Thyroid gland (tissue), 4 donors: Measurements from ENCODE around the gene CERT1.

Experiments used
- POLR2A ChIP-seq, 2 donors: fragments of 450-650 bp; IDR thresholded peaks; one replicate each; pipeline ENCODE4 v1.6.1; 2017; ENCODE audit warnings: antibody characterized with exemption in 2 of 2, mild to moderate bottlenecking in 2 of 2, moderate library complexity in 1 of 2
- TF ChIP-seq, protein P1 (sequence below), 6 experiments: fragments of 200-600 bp in 3 of 6; fragments of 450-650 bp in 3 of 6; sonication (generic) in 3 of 6; IDR thresholded peaks; one replicate each; pipeline ENCODE4 v1.5.1; 2016 to 2019; ENCODE audit warnings: antibody characterized with exemption in 6 of 6, mild to moderate bottlenecking in 2 of 6, inconsistent platforms in 1 of 6, moderate library complexity in 1 of 6

DNA sequence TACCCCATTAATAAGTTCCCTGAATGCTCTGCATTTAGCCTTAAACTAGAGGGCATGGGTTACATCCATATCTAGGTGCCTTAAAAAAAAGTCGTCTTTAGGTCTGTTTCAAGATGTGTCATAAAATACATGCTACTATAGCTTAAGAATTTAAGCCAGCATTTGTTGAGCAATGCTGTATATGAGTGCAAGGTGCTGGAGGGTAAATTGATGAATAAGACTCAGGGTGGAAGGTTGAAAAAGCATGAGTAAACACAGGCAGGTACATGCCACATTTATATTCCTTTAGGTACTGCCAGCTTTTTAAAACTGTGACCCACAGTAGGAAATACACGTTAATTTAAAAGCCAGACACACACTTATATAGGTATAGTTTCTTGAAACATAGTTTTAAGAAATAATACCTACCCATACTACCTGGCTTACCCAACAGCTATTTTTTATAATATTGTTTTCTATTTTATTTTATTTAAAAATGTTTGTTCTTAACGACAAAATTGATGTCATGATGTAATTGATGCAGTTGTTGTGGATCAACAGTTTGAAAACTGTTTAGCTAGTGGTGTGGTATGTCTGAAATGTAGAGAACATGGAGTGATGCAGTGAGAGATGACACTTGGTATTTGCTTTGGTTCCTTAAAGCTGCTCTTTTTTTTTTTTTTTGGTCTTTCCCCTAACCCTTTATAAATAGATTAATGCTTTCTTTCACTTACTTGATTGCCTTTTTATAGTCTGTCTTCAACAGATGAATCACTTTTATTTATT lies 170.5 kb downstream of the CERT1 start:
- TF ChIP-seq, protein P1, sequence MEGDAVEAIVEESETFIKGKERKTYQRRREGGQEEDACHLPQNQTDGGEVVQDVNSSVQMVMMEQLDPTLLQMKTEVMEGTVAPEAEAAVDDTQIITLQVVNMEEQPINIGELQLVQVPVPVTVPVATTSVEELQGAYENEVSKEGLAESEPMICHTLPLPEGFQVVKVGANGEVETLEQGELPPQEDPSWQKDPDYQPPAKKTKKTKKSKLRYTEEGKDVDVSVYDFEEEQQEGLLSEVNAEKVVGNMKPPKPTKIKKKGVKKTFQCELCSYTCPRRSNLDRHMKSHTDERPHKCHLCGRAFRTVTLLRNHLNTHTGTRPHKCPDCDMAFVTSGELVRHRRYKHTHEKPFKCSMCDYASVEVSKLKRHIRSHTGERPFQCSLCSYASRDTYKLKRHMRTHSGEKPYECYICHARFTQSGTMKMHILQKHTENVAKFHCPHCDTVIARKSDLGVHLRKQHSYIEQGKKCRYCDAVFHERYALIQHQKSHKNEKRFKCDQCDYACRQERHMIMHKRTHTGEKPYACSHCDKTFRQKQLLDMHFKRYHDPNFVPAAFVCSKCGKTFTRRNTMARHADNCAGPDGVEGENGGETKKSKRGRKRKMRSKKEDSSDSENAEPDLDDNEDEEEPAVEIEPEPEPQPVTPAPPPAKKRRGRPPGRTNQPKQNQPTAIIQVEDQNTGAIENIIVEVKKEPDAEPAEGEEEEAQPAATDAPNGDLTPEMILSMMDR (IDR thresholded peaks at IDR 0.05): no peak
- no peak for TF ChIP-seq POLR2A (IDR thresholded peaks at IDR 0.05)
